HG02840 (cell line): ENCODE results near the gene CCDC7.
"Not testable (repeated sequence)": the region's sequence is repeated elsewhere in the genome, so short reads cannot be mapped to it uniquely, and the experiment has no call there.

Source experiments
- ATAC-seq: cut with Tn5 transposase; IDR thresholded peaks from one replicate; pipeline ENCODE4 v1.9.1; 2021; ENCODE audit warnings: mild to moderate bottlenecking, moderate library complexity, moderate number of reproducible peaks; ENCODE audit not compliant: unreplicated experiment, low FRiP score

CCDC7 gene

DNA sequence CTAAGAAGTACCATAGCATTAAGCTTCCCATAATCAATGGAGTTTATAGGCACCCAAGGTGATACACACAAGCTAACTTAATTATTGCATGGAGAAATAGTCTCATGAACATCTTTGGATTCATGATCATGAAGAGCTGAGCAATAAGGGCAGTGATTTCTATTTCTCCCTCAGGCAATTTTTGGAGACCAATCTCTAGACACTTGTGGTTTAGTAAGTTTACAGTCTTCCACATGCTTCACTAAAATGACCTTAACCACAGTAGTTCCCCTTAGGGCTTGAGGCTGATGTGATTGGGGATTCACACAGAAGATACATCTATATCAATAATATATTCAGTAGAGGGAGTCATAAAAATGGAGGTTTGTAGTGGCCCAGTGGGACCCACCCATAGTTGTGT is 241.2 kb downstream of the CCDC7 start:
- no peak for ATAC-seq

DNA sequence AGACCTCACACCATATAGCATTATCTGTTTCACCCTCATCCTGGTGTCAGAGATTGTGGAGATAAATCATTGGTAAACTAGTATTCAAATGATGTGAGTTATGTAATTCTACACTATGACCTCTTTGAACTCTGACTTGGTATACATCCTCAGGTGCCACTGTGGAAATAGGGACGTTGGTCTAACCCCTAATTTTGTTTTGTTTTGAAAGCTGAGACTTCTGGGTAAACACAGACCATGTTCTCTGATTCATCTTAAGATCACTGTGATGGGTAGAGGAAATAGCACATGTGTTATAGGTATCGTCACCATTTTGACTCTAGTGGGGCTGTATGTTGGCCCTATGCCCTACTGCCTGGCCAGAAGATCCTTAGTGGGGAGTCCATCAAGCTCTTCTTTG is 241.6 kb downstream of the CCDC7 start:
- ATAC-seq: no peak

GRCh38 chr10:32692174-32692573 is 246.2 kb downstream of the CCDC7 start:
- no peak for ATAC-seq

DNA sequence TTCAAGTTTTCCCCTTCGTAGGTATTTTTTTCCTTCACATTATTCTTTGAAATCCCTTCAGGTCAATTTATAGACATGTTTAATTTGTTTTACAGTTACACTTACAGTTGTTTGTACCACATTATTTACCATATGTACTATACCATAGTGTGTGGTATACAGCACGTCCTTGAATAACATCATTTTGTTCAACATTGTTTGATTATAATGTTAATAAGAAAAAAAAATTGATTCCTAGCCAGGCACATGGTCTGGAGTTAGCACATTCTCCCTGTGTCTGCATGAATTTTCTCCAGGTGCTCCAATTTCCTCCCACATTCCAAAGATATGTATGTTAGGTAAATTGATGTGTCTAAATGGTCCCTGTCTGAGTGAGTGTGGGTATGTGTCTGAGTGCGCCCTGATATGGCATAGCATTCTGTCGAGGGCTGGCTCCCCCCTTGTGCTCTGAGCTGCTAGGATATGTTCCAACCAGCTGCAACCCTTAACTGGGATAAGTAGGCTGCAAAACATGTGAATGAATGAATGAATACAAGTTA is 247.6 kb downstream of the CCDC7 start:
- ATAC-seq: no peak

DNA sequence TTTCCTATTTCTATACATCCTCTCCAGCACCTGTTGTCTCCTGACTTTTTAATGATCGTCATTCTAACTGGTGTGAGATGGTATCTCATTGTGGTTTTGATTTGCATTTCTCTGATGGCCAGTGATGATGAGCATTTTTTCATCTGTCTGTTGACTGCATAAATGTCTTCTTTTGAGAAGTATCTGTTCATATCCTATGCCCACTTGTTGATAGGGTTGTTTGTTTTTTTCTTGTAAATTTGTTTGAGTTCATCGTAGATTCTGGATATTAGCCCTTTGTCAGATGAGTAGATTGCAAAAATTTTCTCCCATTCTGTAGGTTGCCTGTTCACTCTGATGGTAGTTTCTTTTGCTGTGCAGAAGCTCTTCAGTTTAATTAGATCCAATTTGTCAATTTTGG is 253.7 kb downstream of the CCDC7 start:
- not testable (repeated sequence) for ATAC-seq

DNA sequence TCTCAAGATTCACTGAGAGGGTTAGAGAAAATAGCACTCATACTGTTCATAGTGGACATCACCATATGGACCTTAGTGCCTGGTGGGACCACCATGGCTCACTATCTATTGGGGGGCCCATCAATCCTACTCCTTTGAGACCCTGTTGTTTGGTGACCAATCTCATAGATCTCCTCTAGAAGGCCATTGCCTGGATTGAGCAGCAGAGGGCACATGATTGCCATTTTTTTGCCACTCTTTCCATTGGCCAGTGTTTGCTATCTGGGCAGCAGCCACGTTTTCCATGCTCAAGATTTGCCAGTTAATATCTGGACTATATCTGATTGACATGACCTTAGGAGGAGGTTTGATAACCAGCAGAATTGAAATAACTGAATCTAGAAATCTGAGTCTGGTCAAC is 267.6 kb downstream of the CCDC7 start:
- no peak for ATAC-seq

GRCh38 chr10:32731527-32731926 is 285.6 kb downstream of the CCDC7 start:
- ATAC-seq: no peak

GRCh38 chr10:32738958-32739357 is 293.0 kb downstream of the CCDC7 start:
- ATAC-seq: no peak

DNA sequence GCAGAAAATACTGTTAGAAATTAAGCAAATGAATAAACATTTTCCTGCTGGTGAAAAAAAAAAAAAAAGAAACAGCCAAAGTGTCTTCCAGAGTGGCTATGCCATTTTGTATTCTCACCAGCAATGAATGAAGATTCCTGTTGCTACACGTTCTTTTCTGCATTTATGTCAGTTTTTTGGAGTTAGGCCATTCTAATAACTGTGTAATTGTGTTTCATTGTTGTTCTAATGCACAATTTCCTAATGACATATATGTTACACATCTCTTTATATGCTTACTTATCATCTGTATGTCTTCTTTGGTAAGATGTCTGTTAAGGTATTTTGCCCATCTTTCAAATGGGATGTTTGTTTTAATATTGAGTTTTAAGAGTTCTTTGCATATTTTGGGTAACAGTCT is 298.4 kb downstream of the CCDC7 start:
- ATAC-seq: no peak

- no peak for ATAC-seq
Observed at GRCh38 chr10:32746869-32747268, 300.9 kb downstream of the CCDC7 start.

- ATAC-seq: no peak
Observed at GRCh38 chr10:32751582-32751981, 305.6 kb downstream of the CCDC7 start.

GRCh38 chr10:32754900-32755299 is 309.0 kb downstream of the CCDC7 start:
- not testable (repeated sequence) for ATAC-seq

DNA sequence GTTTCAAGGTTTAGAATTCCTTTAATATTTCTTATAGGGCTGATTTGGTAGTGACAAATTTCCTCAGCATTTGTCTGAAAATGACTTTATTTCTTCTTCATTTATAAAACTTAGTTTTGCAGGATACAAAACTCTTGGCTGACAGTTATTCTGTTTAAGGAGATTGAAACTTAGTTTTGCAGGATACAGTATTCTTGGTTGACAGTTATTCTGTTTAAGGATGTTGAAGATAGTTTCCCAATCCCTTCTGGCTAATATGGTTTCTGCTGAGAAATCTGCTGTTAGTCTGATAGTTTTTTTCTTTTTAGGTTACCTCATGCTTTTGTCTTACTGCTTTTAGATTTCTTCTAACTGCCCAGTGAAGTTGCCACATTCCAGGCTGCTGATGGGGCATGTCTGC is 325.3 kb downstream of the CCDC7 start:
- no peak for ATAC-seq

- no peak for ATAC-seq
Observed at GRCh38 chr10:32773105-32773504, 327.2 kb downstream of the CCDC7 start.

DNA sequence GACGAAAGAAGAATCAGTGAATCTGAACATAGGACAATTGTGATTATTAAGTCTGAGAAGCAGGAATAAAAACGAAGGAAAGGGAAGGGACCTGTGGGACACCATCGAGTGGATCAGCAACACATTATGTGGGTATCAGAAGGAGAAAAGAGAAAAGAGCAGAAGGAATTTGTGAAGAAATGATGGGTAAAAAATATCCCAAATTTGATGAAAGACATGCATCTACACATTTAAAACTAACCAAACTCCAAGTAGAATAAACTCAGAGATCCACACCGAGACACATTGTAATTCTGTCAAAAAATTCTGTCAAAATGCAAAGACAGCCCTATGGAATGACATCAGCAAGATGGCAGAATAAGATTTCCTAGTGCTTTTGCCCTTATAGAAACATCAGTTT is 341.0 kb downstream of the CCDC7 start:
- ATAC-seq: no peak

- ATAC-seq: no peak
Observed at GRCh38 chr10:32787690-32788284, 341.8 kb downstream of the CCDC7 start.

DNA sequence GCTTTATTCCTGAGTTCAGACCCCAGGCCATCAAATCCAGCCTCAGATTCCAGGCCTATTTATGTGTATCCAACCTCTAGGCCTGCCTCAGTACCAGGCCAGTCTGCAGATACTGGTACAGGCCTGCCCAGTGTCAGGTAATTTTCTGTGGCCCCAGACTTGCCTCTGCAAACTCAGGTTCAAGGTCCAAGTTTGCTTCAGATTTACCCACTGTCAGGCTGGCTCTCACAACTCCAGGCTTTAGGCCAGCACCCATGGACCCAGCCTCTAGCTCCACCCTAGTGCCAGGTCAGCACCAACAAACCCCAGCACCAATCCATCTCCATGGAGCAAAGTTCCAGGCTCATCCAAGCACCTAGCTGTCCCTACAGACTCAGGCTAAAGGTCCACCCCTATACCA is 342.4 kb downstream of the CCDC7 start:
- ATAC-seq: no peak

- ATAC-seq: no peak
Observed at GRCh38 chr10:32790483-32790882, 344.5 kb downstream of the CCDC7 start.

DNA sequence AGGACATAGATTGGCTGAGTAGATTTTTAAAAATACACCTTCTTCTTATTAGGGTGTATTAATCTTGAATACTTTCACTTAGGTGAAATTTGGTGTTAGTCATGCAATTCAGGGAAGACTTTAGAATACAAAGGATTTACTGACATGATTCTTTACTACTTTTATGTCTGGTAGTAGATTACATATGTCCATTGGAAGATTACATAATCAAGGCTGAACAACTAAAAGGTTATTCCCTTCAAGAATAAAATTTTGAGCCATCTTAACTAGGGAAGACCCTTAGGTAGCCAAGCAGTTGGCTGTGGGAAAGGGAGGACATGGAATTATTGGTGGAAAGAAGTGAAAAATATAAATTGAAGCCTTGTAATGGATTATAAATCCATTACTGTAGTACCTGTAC is 347.1 kb downstream of the CCDC7 start:
- no peak for ATAC-seq

GRCh38 chr10:32795598-32796183 is 349.8 kb downstream of the CCDC7 start:
- ATAC-seq: no peak

DNA sequence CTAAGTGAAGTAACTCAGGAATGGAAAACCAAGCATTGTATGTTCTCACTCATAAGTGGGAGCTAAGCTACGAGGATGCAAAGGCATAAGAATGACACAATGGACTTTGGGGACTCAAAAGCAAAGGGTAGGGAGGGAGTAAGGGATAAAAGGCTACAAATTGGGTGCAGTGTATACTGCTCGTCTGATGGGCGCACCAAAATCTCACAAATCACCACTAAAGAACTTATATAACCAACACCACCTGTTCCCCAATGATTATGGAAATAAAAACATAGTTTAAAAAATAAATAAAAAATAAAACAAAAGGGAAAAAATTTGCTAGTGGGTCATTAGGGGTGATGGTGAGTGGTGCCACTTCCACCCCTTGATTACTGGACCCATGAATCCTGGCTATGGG is 351.5 kb downstream of the CCDC7 start:
- not testable (repeated sequence) for ATAC-seq

DNA sequence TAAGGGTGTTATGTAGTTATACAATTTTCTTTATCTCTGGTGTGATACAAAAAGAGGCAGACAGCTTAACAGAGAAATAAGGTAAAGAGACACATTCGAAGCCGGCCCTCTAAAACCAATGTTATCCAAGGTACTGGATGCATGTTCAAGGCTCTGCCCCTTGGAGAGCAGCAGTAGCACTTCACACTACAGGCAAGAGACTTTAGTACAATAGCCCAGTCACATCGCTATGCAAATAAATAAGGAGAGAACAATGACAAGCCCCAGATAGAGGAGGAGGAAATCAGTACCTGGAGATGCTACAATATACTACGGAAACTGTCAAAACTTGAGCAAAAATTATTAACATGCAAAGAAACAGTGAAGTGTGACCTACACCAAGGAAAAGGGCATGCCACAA is 401.0 kb downstream of the CCDC7 start:
- no peak for ATAC-seq
